Tibial nerve (tissue), 4 donors: Measurements from ENCODE around the gene CTSA. TPM values are rescaled to one million over a fixed set of nuclear protein-coding genes. Genes with fewer than 3 reads are reported as not detected.

Experiments
- DNase-seq, 2 donors: peaks; one replicate each; pipeline ENCODE4 v3.0.0-alpha.2; 2019; ENCODE audit warnings: low spot score in 2 of 2
- H3K27ac ChIP-seq, 4 donors: fragments of 200-600 bp; sonication (generic) in 3 of 4; one replicate each; pipeline ENCODE4 v1.5.1; 2017 to 2019; ENCODE audit warnings: mild to moderate bottlenecking in 1 of 4
- H3K27me3 ChIP-seq, 2 donors: fragments of 200-600 bp; sonication (generic) in 1 of 2; one replicate each; pipeline versions ENCODE4 v1.5.1 to v1.6.0; 2017 to 2019
- H3K36me3 ChIP-seq, 3 donors: fragments of 200-600 bp; sonication (generic); one replicate each; pipeline ENCODE4 v1.5.1; 2018 to 2019
- H3K4me1 ChIP-seq, 4 donors: fragments of 200-600 bp; sonication (generic) in 3 of 4; one replicate each; pipeline ENCODE4 v1.5.1; 2017 to 2019
- H3K4me3 ChIP-seq, 4 donors: fragments of 200-600 bp; sonication (generic) in 3 of 4; one replicate each; pipeline ENCODE4 v1.5.1; 2017 to 2019; ENCODE audit warnings: mild to moderate bottlenecking in 1 of 4, moderate library complexity in 1 of 4
- H3K9me3 ChIP-seq, 4 donors: fragments of 200-600 bp; sonication (generic) in 3 of 4; one replicate each; pipeline ENCODE4 v1.5.1; 2017 to 2019
- EP300 ChIP-seq, 2 donors: sonication (generic); formaldehyde crosslinking; IDR thresholded peaks; one replicate each; pipeline ENCODE4 v1.6.1; 2017; ENCODE audit warnings: antibody characterized with exemption in 2 of 2, mild to moderate bottlenecking in 1 of 2
- POLR2A ChIP-seq, 2 donors: fragments of 450-650 bp; IDR thresholded peaks; one replicate each; pipeline ENCODE4 v1.6.1; 2017; ENCODE audit warnings: antibody characterized with exemption in 2 of 2, mild to moderate bottlenecking in 2 of 2, moderate library complexity in 2 of 2
- WGBS, 2 donors: methylation state at CpG; one replicate each; pipeline ENCODE4 v1.1.5; 2018; 5-methylcytosine and 5-hydroxymethylcytosine counted together
- total RNA-seq, 4 donors: library from RNA; depleted of rRNA; stranded (reverse); fragments of >200 nt; gene quantifications; one replicate each; pipeline ENCODE4 v1.1.0, GENCODE V29; 2016
- TF ChIP-seq, protein P1 (sequence below), 5 experiments: fragments of 200-600 bp in 3 of 5; fragments of 450-650 bp in 2 of 5; sonication (generic) in 3 of 5; IDR thresholded peaks; one replicate each; pipeline ENCODE4 v1.5.1; 2016 to 2019; ENCODE audit warnings: antibody characterized with exemption in 5 of 5, mild to moderate bottlenecking in 3 of 5, moderate library complexity in 2 of 5

CTSA gene
- total RNA-seq, 4 donors from 2014 or later = 50.4 to 87.3 (median 71.7) TPM

DNA sequence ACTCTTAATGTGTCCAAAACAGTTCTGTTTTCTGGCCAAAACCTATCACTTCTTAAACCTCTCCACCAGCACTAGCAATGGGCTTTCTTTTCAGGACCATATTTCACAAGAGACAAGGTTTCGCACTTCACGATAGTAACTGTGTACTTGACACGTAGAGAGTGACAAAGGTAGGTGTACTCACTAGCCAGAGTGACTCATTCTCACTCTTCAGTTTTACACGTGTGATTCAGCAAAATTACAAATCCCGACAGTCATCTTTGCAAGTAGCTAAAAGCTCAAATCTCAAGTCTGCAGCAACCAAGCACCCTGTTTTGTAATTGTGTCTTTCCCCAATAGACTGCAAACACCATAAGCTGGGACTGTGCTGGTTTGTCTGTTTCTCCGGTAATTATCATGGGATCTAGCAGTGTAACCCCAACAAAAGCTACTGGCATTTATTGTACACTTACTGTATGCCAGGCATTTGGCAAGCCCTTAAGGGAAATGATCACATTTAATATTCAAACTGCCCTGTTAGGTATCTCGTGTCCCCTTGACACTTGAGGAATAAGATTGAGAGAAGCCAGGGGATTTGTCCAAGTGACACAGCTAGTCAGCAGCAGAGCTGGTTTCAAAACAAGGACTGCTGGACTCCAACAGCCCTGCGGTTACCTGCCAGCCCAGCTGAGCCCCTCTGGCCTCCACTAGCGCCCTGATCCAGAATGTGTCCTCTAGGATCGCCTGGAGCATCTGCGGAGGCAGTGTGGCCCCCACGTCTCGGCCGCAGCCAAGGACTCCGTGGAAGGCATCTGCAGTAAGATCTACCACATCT, 53.2 kb downstream of the CTSA start:
- no peaks in the 10 kb centered on the region for H3K27me3 ChIP-seq
- no peaks in the 10 kb centered on the region for H3K9me3 ChIP-seq
- DNase-seq = no peak
- 85 to 87% methylated on average over 12 to 15 of the region's 15 CpGs for WGBS, 2 donors
- H3K27ac ChIP-seq = no peak overlapping the region
- no peak for TF ChIP-seq POLR2A (IDR thresholded peaks at IDR 0.05)
- TF ChIP-seq EP300 (IDR thresholded peaks at IDR 0.05) = no peak
- TF ChIP-seq, protein P1, sequence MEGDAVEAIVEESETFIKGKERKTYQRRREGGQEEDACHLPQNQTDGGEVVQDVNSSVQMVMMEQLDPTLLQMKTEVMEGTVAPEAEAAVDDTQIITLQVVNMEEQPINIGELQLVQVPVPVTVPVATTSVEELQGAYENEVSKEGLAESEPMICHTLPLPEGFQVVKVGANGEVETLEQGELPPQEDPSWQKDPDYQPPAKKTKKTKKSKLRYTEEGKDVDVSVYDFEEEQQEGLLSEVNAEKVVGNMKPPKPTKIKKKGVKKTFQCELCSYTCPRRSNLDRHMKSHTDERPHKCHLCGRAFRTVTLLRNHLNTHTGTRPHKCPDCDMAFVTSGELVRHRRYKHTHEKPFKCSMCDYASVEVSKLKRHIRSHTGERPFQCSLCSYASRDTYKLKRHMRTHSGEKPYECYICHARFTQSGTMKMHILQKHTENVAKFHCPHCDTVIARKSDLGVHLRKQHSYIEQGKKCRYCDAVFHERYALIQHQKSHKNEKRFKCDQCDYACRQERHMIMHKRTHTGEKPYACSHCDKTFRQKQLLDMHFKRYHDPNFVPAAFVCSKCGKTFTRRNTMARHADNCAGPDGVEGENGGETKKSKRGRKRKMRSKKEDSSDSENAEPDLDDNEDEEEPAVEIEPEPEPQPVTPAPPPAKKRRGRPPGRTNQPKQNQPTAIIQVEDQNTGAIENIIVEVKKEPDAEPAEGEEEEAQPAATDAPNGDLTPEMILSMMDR (IDR thresholded peaks at IDR 0.05) = no peak
- peaks cover 0 to 26% (median 2%) of the 10 kb centered on the region in 4 donors for H3K4me1 ChIP-seq
- H3K36me3 ChIP-seq = peaks cover 9 to 100% (median 64%) of the 10 kb centered on the region in 3 donors
- no peak overlapping the region for H3K4me3 ChIP-seq

DNA sequence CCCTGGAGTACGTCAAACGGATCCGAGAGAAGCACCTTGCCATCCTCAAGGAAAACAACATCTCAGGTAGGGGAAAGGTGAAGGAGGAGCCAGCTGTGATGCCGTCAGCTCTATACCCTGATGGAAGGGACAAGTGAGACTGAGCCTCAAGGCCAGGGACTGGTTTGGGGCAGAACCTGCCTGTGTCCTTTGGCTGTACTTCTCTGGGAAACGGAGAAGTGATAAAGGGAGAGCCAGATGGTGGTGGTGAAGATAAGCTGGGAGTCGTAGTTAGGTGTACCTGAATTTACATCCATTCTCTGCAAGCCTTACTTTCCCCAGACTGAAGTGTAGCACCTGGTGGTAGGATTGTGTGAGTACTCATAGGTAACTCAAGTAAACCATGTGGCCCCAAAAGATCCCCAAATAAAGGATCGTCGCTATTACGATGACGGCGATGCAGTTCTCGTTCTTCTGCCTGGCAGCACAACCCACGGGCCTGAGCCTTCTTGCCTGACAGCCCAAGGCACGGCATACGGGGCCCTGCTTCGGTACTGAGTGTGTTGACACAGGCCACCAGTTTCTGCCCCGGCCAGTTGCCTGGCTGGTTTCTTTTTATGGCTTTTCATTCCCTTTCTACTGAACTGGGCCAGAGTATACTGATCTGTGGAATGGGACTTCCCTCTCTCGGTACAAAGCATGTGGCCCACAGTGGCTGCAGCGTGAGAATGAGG, 54.0 kb downstream of the CTSA start:
- Histone ChIP-seq H3K9me3 (no peaks in the 10 kb centered on the region), H3K27me3 (no peaks in the 10 kb centered on the region), H3K27ac (peak overlapping the region in 1 of 4 donors; percentile 82), H3K4me1 (peaks cover 0 to 26% (median 2%) of the 10 kb centered on the region in 4 donors), H3K36me3 (peaks cover 9 to 100% (median 60%) of the 10 kb centered on the region in 3 donors), H3K4me3 (no peak overlapping the region)
- TF ChIP-seq EP300 (IDR thresholded peaks at IDR 0.05) (no peak), POLR2A (IDR thresholded peaks at IDR 0.05) (no peak)
- TF ChIP-seq, protein P1 (IDR thresholded peaks at IDR 0.05) = no peak
- 86 to 89% methylated on average over 19 of the region's 19 CpGs for WGBS, 2 donors
- no peak for DNase-seq

DNA sequence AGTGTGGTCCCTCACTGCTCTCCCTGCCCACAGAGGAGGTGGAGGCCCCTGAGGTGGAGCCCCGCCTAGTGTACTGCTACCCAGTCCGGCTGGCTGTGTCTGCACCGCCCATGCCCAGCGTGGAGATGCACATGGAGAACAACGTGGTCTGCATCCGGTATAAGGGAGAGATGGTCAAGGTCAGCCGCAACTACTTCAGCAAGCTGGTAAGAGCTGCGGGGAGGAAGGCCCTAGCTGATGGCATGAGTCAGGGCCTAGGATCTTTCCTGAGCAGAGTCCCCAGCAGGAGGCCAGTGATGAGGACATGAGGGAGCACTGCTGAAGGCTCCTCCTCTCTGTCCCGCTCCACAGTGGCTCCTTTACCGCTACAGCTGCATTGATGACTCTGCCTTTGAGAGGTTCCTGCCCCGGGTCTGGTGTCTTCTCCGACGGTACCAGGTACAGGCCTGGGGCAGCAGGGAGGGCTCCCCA, 54.6 kb downstream of the CTSA start:
- Histone ChIP-seq H3K4me3 (no peak overlapping the region), H3K27ac (peak overlapping the region in 2 of 4 donors; percentile 72 to 82), H3K27me3 (no peaks in the 10 kb centered on the region), H3K9me3 (no peaks in the 10 kb centered on the region), H3K36me3 (peaks cover 4 to 100% (median 59%) of the 10 kb centered on the region in 3 donors), H3K4me1 (peaks cover 0 to 26% (median 2%) of the 10 kb centered on the region in 4 donors)
- TF ChIP-seq EP300 (IDR thresholded peaks at IDR 0.05) (no peak), POLR2A (IDR thresholded peaks at IDR 0.05) (no peak)
- TF ChIP-seq, protein P1 (IDR thresholded peaks at IDR 0.05) = no peak
- no peak for DNase-seq
- WGBS, 2 donors = 77 to 86% methylated on average over 11 to 13 of the region's 13 CpGs

DNA sequence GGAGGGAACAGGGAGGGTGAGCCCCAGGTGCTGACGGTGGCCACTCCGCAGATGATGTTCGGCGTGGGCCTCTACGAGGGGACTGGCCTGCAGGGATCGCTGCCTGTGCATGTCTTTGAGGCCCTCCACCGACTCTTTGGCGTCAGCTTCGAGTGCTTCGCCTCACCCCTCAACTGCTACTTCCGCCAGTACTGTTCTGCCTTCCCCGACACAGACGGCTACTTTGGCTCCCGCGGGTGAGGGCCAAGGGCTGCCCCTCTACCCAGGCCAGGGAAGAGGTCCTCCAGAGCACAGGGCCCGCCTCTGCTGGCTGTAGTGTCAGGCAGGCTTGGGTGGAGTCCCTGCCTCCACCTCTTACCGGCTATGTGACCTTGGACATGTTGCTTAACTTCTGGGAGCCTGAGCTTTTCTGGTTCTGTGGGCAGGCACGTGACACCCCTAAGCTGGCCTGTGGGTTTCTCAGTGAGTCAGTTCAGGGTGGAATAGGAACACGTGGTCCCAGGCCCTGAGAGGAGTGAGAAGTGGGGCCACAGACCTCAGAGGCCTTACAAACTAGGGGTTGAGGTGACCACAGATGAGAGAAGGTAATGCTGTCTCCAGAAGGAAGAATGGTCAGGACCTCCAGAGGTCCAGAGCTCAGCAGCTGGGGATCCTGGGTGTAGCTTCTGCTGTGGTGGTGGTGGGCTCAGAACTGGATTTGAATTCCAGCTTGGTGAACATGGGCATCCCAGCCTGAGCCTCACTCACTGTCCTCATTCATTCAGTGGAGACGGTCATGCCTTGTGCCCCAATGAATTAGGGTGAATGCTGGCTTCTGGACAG, 55.2 kb downstream of the CTSA start:
- Histone ChIP-seq H3K4me3 (no peak overlapping the region), H3K36me3 (peaks cover 0 to 100% (median 60%) of the 10 kb centered on the region in 3 donors), H3K27me3 (no peaks in the 10 kb centered on the region), H3K9me3 (no peaks in the 10 kb centered on the region), H3K27ac (peak overlapping the region in 3 of 4 donors; percentile 30 to 82 (median 72)), H3K4me1 (peaks cover 0 to 26% (median 2%) of the 10 kb centered on the region in 4 donors)
- DNase-seq = peak in 1 of 2 donors; percentile 88
- TF ChIP-seq, protein P1 (IDR thresholded peaks at IDR 0.05) = no peak
- TF ChIP-seq POLR2A (IDR thresholded peaks at IDR 0.05) (peak in 1 of 2 donors; percentile 18), EP300 (IDR thresholded peaks at IDR 0.05) (peak; percentile 50 to 85)
- WGBS, 2 donors = 72 to 85% methylated on average over 15 to 20 of the region's 20 CpGs
